Endothelial cell (in vitro differentiated cells): ENCODE data around the gene S100A1. TPM values are rescaled to one million over a fixed set of nuclear protein-coding genes. Genes with fewer than 3 reads are reported as not detected.
A peak's percentile ranks its signal among the peaks of the same experiment; 100 is the strongest.

ENCODE experiments used
- DNase-seq: peaks from one replicate; pipeline ENCODE4 v3.0.0; 2021; ENCODE audit warnings: low spot score
- H3K27ac Mint-ChIP-seq: one replicate; pipeline ENCODE4 v1.8.0; 2021; ENCODE audit warnings: mixed read lengths, inconsistent platforms; ENCODE audit not compliant: unreplicated experiment
- H3K27me3 Mint-ChIP-seq: one replicate; pipeline ENCODE4 v1.8.0; 2021; ENCODE audit warnings: mild to moderate bottlenecking, moderate library complexity, mixed read lengths, inconsistent platforms; ENCODE audit not compliant: unreplicated experiment
- H3K36me3 Mint-ChIP-seq: one replicate; pipeline ENCODE4 v1.8.0; 2021; ENCODE audit warnings: mild to moderate bottlenecking, low read depth, mixed read lengths, inconsistent platforms; ENCODE audit not compliant: unreplicated experiment
- H3K4me1 Mint-ChIP-seq: one replicate; pipeline ENCODE4 v1.8.0; 2021; ENCODE audit warnings: mild to moderate bottlenecking, mixed read lengths, inconsistent platforms; ENCODE audit not compliant: unreplicated experiment
- H3K4me3 Mint-ChIP-seq: one replicate; pipeline ENCODE4 v1.8.0; 2021; ENCODE audit warnings: mild to moderate bottlenecking, mixed read lengths, inconsistent platforms; ENCODE audit not compliant: unreplicated experiment
- H3K9me3 Mint-ChIP-seq: one replicate; pipeline ENCODE4 v1.8.0; 2021; ENCODE audit warnings: mixed read lengths, inconsistent platforms; ENCODE audit not compliant: unreplicated experiment
- total RNA-seq: library from RNA; stranded (reverse); fragmentation: NEBNext Ultra II Directional; extraction: Animal tissue kit (Norgen Biotek cat#: 25700); gene quantifications from one replicate; pipeline ENCODE4 v1.2.1, GENCODE V29; 2021; ENCODE audit not compliant: unreplicated experiment
- TF ChIP-seq, protein P1 (sequence below): fragments of 200-600 bp; sonication (generic); IDR thresholded peaks from one replicate; pipeline ENCODE4 v1.5.0; 2021; ENCODE audit warnings: antibody characterized with exemption; ENCODE audit not compliant: unreplicated experiment

S100A1 gene
- total RNA-seq, 1 donor from 2014 or later, result not detected

DNA sequence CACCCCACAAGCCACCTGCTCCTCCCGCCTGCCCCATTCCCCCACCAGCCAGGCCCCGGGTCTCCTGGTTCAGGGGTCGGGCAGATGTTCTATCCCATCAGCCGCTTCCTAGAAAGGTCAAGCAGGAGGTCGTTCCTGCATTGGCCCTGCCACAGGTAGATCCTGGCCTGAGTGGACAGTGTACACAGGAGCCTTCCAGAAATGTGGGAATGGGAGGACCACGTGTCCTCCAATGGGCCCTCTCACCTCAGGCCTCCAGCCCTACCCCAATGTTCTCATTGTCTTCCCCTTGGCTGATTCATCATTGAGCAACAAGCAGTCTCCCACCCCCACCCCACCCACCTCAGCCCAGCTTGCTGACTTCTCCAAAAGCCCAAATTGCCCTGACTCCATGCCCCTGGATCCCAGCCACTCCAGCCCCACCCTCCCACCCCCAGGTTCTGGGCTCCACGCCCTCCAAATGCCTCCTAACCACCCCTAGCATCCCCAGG, 17.4 kb upstream of the S100A1 start:
- Mint-ChIP-seq H3K4me1 (peaks cover 56% of the 10 kb centered on the region), H3K4me3 (peak overlapping the region; percentile 84), H3K27me3 (peaks cover 16% of the 10 kb centered on the region), H3K9me3 (no peaks in the 10 kb centered on the region), H3K36me3 (peaks cover 11% of the 10 kb centered on the region), H3K27ac (peak overlapping the region; percentile 58)
- DNase-seq, result no peak
- TF ChIP-seq, protein P1, sequence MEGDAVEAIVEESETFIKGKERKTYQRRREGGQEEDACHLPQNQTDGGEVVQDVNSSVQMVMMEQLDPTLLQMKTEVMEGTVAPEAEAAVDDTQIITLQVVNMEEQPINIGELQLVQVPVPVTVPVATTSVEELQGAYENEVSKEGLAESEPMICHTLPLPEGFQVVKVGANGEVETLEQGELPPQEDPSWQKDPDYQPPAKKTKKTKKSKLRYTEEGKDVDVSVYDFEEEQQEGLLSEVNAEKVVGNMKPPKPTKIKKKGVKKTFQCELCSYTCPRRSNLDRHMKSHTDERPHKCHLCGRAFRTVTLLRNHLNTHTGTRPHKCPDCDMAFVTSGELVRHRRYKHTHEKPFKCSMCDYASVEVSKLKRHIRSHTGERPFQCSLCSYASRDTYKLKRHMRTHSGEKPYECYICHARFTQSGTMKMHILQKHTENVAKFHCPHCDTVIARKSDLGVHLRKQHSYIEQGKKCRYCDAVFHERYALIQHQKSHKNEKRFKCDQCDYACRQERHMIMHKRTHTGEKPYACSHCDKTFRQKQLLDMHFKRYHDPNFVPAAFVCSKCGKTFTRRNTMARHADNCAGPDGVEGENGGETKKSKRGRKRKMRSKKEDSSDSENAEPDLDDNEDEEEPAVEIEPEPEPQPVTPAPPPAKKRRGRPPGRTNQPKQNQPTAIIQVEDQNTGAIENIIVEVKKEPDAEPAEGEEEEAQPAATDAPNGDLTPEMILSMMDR, result no peak

DNA sequence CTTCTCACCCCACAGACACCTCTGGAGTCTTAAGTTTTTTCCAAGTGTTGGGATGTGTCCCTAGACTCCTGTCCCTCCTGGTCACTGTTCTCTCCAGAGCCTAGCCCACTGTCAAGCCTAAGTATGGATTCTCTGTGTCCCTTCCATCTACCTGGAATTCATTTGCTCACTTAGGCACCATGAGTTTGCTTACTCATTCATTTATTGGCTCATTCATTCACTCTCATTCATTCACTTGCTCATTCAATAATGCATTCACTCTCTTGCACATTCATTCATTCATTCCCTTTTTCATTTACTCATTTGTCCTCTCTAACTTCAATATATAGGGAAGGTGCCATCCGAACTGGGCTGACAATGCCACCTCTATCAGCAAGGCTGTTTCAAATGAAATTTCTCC, 16.9 kb upstream of the S100A1 start:
- peaks cover 56% of the 10 kb centered on the region for H3K4me1 Mint-ChIP-seq
- H3K9me3 Mint-ChIP-seq, result no peaks in the 10 kb centered on the region
- H3K27ac Mint-ChIP-seq, result peak overlapping the region; percentile 58
- H3K27me3 Mint-ChIP-seq, result peaks cover 21% of the 10 kb centered on the region
- H3K4me3 Mint-ChIP-seq, result peak overlapping the region; percentile 84
- DNase-seq, result no peak
- TF ChIP-seq, protein P1, result no peak
- peaks cover 10% of the 10 kb centered on the region for H3K36me3 Mint-ChIP-seq

DNA sequence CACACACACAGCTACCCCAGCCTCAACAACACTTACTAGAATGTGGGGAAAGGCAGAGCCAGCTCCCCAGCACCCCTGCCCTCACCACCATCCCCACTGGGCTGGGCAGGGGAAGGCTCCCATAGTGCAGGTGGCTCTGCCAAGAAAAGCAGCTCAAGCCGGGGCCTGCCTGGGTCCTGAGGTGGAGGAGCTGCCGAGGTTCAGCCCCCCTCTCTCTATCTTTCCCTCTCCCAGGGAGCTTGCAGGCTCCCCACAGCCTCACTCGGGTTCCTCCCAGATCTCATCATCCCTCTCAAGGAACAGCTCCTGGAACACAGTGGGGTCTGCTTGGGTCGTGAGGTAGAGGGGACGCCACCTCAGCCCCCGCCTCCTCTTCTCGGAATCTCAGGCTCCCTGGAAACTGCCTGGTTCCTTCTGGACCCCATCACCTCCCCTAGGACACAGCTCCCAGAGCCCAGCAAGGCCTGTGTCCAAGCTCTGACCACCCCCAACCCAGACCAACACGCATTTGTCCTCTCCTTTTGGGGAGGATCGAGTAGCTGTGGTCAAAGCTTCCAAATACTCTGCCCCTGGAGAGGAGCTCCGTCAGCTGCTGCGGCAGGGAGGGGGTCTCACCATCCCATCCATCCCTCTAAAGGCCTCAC, 16.0 kb upstream of the S100A1 start:
- Mint-ChIP-seq H3K4me3 (peak overlapping the region; percentile 84), H3K9me3 (no peaks in the 10 kb centered on the region), H3K36me3 (peaks cover 8% of the 10 kb centered on the region), H3K27me3 (peaks cover 21% of the 10 kb centered on the region), H3K4me1 (peaks cover 47% of the 10 kb centered on the region), H3K27ac (peak overlapping the region; percentile 58)
- DNase-seq, result no peak
- TF ChIP-seq, protein P1, result no peak

DNA sequence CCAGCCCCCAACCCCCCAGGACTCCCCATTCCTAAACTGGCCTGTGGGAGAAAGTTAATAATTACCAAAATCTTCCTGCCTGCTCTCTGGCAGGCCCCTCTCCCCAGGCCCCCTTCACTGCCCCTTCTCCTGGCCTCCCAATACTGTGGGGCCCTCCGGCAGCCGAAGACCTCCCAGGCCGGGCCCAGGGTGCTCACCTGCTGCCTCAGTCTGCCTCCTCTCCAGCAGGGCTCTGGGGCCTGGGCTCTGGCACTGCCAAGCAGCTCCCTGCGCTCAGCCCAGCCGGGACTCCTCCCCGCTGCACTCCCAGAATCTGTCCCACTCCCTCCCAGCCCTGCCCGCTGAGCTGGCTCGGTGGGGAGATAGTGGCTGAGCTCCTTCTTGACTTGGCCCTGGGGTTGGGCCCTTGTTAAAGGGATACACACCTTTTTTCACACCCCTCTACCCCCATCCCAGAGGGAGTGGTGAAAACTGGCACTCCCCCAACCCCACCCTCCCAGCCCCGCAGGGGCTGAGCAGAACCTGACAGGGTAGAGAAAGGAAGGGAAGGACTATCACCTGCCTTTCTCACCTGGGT, 15.4 kb upstream of the S100A1 start, which contains the start of gene S100A16:
TSS of gene S100A16 (minus strand) at position 383 of the 577 bp plus-strand sequence. CDS start 4,986 bp downstream, outside the sequence.
- Mint-ChIP-seq H3K27me3 (peaks cover 21% of the 10 kb centered on the region), H3K36me3 (peaks cover 8% of the 10 kb centered on the region), H3K9me3 (no peaks in the 10 kb centered on the region), H3K4me3 (no peak within 1 kb of the TSS), H3K4me1 (peaks cover 43% of the 10 kb centered on the region), H3K27ac (no peak within 1 kb of the TSS)
- TF ChIP-seq, protein P1, result no peak
- no peak for DNase-seq

DNA sequence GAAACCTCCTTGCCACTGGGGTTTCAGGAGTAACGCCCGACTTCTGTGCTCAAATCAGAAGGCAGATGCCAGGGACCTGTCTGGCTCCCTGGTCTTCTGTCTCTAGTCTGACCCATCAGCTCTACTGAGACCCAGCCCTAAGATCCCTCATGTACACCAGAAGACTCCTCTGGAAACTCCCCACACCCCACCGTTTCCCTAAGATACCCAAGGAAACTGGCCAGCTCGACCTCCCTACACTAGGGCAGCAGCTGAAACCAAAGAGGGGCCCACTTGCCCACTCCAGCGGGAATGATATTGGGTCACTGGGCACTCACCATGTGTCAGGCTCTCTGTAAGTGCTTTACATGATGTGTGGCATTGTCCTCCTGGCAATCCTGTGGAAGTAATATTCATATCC, 14.8 kb upstream of the S100A1 start:
- TF ChIP-seq, protein P1, result no peak
- H3K9me3 Mint-ChIP-seq, result no peaks in the 10 kb centered on the region
- peaks cover 38% of the 10 kb centered on the region for H3K4me1 Mint-ChIP-seq
- peaks cover 25% of the 10 kb centered on the region for H3K27me3 Mint-ChIP-seq
- no peak overlapping the region for H3K27ac Mint-ChIP-seq
- peaks cover 8% of the 10 kb centered on the region for H3K36me3 Mint-ChIP-seq
- DNase-seq, result no peak
- no peak overlapping the region for H3K4me3 Mint-ChIP-seq
